ENCODE measurements around the gene AGPAT4.

- TF ChIP-seq CTCF (IDR thresholded peaks at IDR 0.05; ENCODE audit: poor library complexity) (no peak), EZH2 (IDR thresholded peaks at IDR 0.05; ENCODE audit: borderline replicate concordance) (no peak)
Measured at GRCh38 chr6:161269310-161269709, 4.6 kb downstream of the AGPAT4 start.

All from hepatocyte (in vitro differentiated cells).